ENCODE results near the gene PEA15.

DNA sequence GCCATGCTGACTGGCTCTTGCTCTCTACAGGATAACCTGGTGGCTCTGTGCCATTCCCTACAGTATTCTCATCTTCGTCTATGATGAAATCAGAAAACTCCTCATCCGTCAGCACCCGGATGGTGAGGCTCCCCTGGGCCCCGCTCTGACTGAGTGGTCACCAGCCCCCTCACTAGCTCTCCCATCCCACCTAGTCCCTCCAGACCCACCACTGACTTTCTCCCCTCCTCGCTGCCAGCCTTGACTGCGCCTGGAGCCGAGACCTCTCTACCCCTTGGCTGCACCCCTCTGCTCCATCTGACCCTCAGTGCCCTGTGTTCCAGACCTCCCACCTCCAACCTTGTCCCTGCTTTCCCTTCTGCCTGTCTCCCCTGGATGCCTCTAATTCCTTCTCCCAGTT lies 18.9 kb upstream of the PEA15 start:
- TF ChIP-seq ZNF274 (IDR thresholded peaks at IDR 0.05; ENCODE audit: low read depth, low read length) (no peak), SUZ12 (IDR thresholded peaks at IDR 0.05; ENCODE audit: extremely low read depth, insufficient read depth, insufficient read length) (no peak)

Data from NT2/D1 (cell line).